Muscle of leg (tissue), 11 donors: ENCODE measurements around the gene ZW10. TPM values are rescaled to one million over a fixed set of nuclear protein-coding genes. Genes with fewer than 3 reads are reported as not detected.
A peak's percentile ranks its signal among the peaks of the same experiment; 100 is the strongest.
"Not testable (repeated sequence)": the region's sequence is repeated elsewhere in the genome, so short reads cannot be mapped to it uniquely, and the experiment has no call there.

Experiments used
- DNase-seq: peaks from one replicate; pipeline ENCODE4 v3.0.0; 2013
- H3K27ac ChIP-seq: one replicate; pipeline ENCODE4 v1.5.1; 2013; ENCODE audit warnings: mild to moderate bottlenecking, low read length, control low read depth
- H3K27me3 ChIP-seq: one replicate; pipeline ENCODE4 v1.6.1; 2013; ENCODE audit warnings: low read length; ENCODE audit not compliant: control insufficient read depth, insufficient read depth
- H3K36me3 ChIP-seq: one replicate; pipeline ENCODE4 v1.6.1; 2013; ENCODE audit warnings: low read length; ENCODE audit not compliant: control insufficient read depth, insufficient read depth
- H3K4me1 ChIP-seq: one replicate; pipeline ENCODE4 v1.6.1; 2013; ENCODE audit warnings: low read length; ENCODE audit not compliant: control insufficient read depth, insufficient read depth
- H3K4me3 ChIP-seq: one replicate; pipeline ENCODE4 v1.5.1; 2013; ENCODE audit warnings: low read length, control low read depth
- H3K9me3 ChIP-seq: replicated peaks from 2 replicates; pipeline ENCODE4 v1.6.1; 2013; ENCODE audit warnings: low read depth, low read length; ENCODE audit not compliant: control insufficient read depth
- WGBS: methylation state at CpG from one replicate; pipeline ENCODE4 v1.1.5; 2013; ENCODE audit warnings: missing lambda C conversion rate; ENCODE audit not compliant: insufficient coverage; 5-methylcytosine and 5-hydroxymethylcytosine counted together
- polyA plus RNA-seq, 8 donors: library from polyadenylated mRNA; unstranded; fragments of 120-200 nt; gene quantifications; one replicate each; pipeline versions ENCODE4 v1.2.1 to v1.2.3, GENCODE V29; 2013; ENCODE audit warnings: inconsistent platforms in 1 of 8, low replicate concordance in 1 of 8; ENCODE audit not compliant: insufficient read length in 8 of 8, insufficient read depth in 1 of 8
- total RNA-seq: library from RNA; stranded (reverse); fragments of 120-200 nt; gene quantifications from one replicate; pipeline ENCODE4 v1.2.4, GENCODE V29; 2013

Gene ZW10
- total and polyA plus RNA-seq, 9 donors = 13.5 to 18.7 (median 15.4) TPM

DNA sequence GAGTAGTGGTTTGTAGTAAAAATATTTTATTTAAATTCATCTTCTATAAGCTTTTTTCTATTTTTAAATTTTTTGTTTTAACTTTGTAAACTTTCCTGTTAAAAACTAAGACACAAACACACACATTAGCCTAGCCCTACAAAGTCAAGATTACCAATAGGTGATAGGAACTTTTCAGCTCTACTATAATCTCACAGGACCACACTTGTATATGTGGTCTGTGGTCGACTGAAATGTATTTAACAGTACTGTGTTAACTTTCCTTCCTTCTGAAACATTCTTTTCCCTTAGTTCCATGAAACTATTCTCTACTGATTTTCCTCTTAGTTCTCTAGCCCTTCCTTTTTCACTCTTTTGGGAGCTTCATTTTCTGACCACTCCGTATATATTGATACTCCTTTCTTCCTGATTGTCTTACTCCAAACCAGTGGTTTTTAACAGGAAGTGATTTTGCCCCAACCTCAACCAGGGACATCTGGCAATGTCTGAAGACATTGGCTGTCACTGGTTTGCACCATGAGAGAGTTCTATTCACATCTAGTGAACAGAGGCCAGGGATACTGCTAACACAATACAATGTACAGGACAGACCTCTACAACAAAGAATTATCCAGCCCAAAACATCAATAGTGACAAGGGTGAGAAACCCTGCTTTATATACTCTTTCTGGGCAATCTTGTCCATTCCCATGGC, 8.8 kb downstream of the ZW10 start:
- 100% methylated on average over 2 of the region's 2 CpGs for WGBS
- H3K36me3 ChIP-seq = peaks cover 24% of the 10 kb centered on the region
- H3K4me3 ChIP-seq = no peak overlapping the region
- no peak overlapping the region for H3K27ac ChIP-seq
- H3K4me1 ChIP-seq = no peaks in the 10 kb centered on the region
- H3K27me3 ChIP-seq = no peaks in the 10 kb centered on the region
- H3K9me3 ChIP-seq = no peaks in the 10 kb centered on the region
- no peak for DNase-seq

GRCh38 chr11:113763040-113763439, 10.5 kb downstream of the ZW10 start:
- not testable (repeated sequence) for H3K27me3 ChIP-seq, H3K27ac ChIP-seq, H3K4me3 ChIP-seq, DNase-seq, H3K9me3 ChIP-seq, H3K4me1 ChIP-seq
- H3K36me3 ChIP-seq = peaks cover 26% of the 10 kb centered on the region
- no CpG with 5 or more reads among the region's 2 CpGs for WGBS

GRCh38 chr11:113760241-113760640, 13.3 kb downstream of the ZW10 start:
- Histone ChIP-seq H3K27ac (no peak overlapping the region), H3K4me1 (no peaks in the 10 kb centered on the region), H3K36me3 (peaks cover 28% of the 10 kb centered on the region), H3K4me3 (no peak overlapping the region), H3K9me3 (no peaks in the 10 kb centered on the region), H3K27me3 (no peaks in the 10 kb centered on the region)
- DNase-seq = no peak
- no CpG with 5 or more reads among the region's 3 CpGs for WGBS

DNA sequence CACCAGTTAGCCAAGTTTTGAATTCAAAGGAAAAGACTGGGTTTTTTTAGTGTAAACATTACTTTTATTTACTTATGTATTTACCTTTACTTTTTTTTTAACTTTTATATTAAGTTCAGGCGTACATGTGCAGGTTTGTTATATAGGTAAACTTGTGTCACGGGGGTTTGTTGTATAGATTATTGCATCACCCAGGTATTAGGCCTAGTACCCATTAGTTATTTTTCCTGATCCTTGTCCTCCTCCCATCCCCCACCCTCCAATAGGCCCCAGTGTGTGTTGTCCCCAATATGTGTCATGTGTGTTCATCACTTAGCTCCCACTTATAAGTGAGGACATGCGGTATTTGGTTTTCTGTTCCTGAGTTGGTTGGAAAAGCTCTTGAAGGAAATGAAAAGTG, 20.6 kb downstream of the ZW10 start:
- WGBS = no CpG with 5 or more reads among the region's 3 CpGs
- H3K27me3 ChIP-seq = no peaks in the 10 kb centered on the region
- H3K4me3 ChIP-seq = no peak overlapping the region
- H3K27ac ChIP-seq = no peak overlapping the region
- DNase-seq = no peak
- peaks cover 25% of the 10 kb centered on the region for H3K36me3 ChIP-seq
- no peaks in the 10 kb centered on the region for H3K9me3 ChIP-seq
- H3K4me1 ChIP-seq = no peaks in the 10 kb centered on the region

DNA sequence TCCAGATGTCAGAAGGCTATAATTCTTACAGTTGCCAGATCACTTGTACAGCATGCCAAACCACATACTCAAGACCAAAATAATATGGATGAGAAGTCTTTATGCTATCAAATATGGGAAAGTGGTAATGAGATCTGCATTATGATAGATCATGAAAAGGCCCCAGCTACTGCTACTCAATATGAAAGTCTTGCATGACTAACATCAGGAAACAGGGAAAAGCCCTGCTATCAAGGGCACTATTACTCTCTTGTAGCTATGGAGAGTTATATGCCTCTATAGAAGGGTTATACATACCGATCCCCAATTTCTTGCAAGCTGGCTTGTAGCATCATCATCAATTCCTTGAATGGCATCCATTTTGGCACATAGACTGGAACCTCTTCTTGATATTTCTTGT, 37.2 kb downstream of the ZW10 start:
- WGBS = no CpG with 5 or more reads among the region's 1 CpG
- Histone ChIP-seq H3K9me3 (no peaks in the 10 kb centered on the region), H3K27ac (no peak overlapping the region), H3K27me3 (no peaks in the 10 kb centered on the region), H3K36me3 (peaks cover 43% of the 10 kb centered on the region), H3K4me1 (no peaks in the 10 kb centered on the region), H3K4me3 (no peak overlapping the region)
- no peak for DNase-seq

GRCh38 chr11:113732092-113732491, 41.4 kb downstream of the ZW10 start:
- no peak for DNase-seq
- H3K27me3 ChIP-seq = no peaks in the 10 kb centered on the region
- peaks cover 23% of the 10 kb centered on the region for H3K36me3 ChIP-seq
- no peak overlapping the region for H3K27ac ChIP-seq
- WGBS = 87% methylated on average over 5 of the region's 5 CpGs
- no peak overlapping the region for H3K4me3 ChIP-seq
- H3K9me3 ChIP-seq = no peaks in the 10 kb centered on the region
- H3K4me1 ChIP-seq = no peaks in the 10 kb centered on the region

DNA sequence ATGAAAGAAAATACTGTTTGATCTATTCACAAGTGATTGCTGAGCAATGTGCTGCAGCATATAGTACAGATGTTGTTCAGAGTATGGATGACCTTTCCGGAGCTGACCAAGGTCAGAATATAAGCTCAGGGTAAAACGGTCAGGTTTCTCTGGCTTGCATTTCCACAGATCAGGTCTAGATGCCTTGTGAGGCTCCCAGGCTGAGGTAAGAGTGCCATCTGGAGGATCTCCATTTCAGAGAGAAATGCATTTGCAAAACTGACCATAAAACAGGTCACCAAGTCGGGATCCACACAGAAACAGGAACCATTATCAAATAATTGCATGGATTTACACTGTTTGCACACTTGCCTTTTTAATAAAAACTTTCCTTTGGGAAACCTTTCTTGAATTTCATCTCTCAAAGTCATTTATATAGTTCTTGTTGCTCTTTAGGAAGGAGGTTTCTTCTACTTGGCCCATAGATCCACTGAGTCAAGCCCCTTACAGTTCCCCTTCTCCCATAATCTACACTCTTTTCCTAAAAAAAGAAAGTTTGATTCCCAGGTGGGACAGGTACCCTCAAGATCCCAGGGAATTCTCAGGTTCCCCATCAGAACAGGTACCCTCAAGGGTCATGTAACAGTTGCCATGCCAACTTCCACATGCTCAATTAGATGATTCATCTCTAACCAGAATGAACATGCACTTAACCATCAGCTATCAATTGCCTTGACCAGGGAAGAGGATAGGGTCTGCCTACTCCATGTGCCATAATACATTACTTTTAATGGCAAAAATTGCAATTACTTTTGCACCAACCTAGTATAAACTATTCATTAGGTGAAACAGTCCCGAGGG, 42.4 kb downstream of the ZW10 start:
- 0% methylated on average over 1 of the region's 4 CpGs for WGBS
- H3K4me3 ChIP-seq = no peak overlapping the region

GRCh38 chr11:113729456-113729855, 44.0 kb downstream of the ZW10 start:
- WGBS = no CpG with 5 or more reads among the region's 5 CpGs
- DNase-seq = no peak
- Histone ChIP-seq H3K27me3 (no peaks in the 10 kb centered on the region), H3K27ac (no peak overlapping the region), H3K9me3 (no peaks in the 10 kb centered on the region), H3K4me1 (no peaks in the 10 kb centered on the region), H3K36me3 (peaks cover 8% of the 10 kb centered on the region), H3K4me3 (no peak overlapping the region)

More for the DNA sequence above, 42.4 kb downstream of the ZW10 start:
- H3K4me1 ChIP-seq = no peaks in the 10 kb centered on the region
- H3K36me3 ChIP-seq = peaks cover 15% of the 10 kb centered on the region
- no peak overlapping the region for H3K27ac ChIP-seq
- no peaks in the 10 kb centered on the region for H3K9me3 ChIP-seq
- DNase-seq = peak; percentile 71
- H3K27me3 ChIP-seq = no peaks in the 10 kb centered on the region

GRCh38 chr11:113728814-113729213, 44.7 kb downstream of the ZW10 start:
- H3K4me3 ChIP-seq = no peak overlapping the region
- H3K9me3 ChIP-seq = no peaks in the 10 kb centered on the region
- H3K27me3 ChIP-seq = no peaks in the 10 kb centered on the region
- no peak for DNase-seq
- 76% methylated on average over 3 of the region's 3 CpGs for WGBS
- no peaks in the 10 kb centered on the region for H3K4me1 ChIP-seq
- no peak overlapping the region for H3K27ac ChIP-seq
- peaks cover 8% of the 10 kb centered on the region for H3K36me3 ChIP-seq

DNA sequence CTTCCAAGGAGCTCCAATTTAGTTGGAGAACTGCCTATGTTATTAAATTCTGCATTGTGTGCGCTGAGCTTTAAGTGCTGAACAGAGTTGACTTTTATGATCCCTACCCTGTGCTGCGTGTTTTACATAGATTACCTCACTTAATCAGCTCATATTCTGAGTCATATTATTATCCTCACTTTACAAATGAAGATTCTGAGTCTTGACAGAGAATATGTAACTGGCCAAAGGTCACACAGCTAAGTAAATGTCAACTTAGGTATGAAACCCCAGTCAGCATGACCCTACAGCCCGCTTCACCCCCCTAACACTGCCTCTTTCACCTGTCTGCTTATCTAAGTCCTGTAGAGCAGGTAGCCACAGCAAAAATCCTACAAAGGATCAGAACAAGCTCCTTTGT, 47.6 kb downstream of the ZW10 start:
- WGBS = 75% methylated on average over 1 of the region's 3 CpGs
- no peak overlapping the region for H3K27ac ChIP-seq
- H3K4me1 ChIP-seq = no peaks in the 10 kb centered on the region

More for the DNA sequence above, 47.6 kb downstream of the ZW10 start:
- Histone ChIP-seq H3K36me3 (no peaks in the 10 kb centered on the region), H3K4me3 (no peak overlapping the region), H3K27me3 (no peaks in the 10 kb centered on the region), H3K9me3 (no peaks in the 10 kb centered on the region)
- DNase-seq = no peak
